ENCODE measurements around the gene MED12L. TPM values are rescaled to one million over a fixed set of nuclear protein-coding genes. Genes with fewer than 3 reads are reported as not detected.

Gene MED12L
- total and polyA plus RNA-seq, 12 donors: 0.03 to 4.5 (median 0.71) TPM

DNA sequence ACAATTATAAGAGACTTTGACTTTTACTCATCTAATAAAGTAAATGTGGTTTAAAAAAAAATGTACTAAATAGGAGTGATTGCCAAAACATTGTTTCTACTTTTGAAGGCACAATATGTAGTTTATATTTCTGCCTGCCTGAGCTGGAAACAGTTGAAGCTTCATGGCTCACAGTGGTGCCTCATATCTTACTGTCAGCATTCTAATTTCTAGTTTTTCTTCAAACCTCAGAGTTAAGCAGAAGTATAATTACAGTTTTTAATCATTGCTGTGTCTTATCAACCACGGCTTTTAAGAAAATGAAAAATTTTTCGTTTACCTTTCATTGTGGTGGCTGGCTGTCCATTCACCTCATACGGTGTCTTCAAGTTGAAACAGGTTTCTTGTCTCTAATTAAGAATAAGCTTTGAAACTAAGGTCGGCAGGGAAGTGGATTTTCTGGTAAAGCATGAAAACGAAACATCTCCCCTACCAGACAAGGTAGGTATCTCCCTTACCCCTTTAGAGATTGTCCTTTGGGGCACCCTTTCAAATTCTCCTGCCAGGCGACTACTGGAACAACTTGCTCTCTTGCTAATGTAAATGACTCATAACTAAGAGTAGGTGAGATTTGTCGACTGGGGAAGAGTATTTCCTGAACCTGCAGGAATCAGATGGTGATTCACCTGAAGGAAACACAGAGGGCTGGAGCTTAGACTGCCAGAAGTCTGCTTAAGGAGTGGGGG is 231.0 kb downstream of the MED12L start, which contains the start of gene GPR87:
TSS of gene GPR87 (minus strand) at position 554 of the 725 bp plus-strand sequence. CDS start 16,720 bp downstream, outside the sequence.
- no peak for DNase-seq
- ATAC-seq: no peak
- Histone ChIP-seq H3K36me3 (no peaks in the 10 kb centered on the region), H3K4me1 (peaks cover 0 to 25% (median 0%) of the 10 kb centered on the region in 9 donors), H3K4me3 (no peak within 1 kb of the TSS), H3K27me3 (no peaks in the 10 kb centered on the region), H3K27ac (no peak within 1 kb of the TSS), H3K9me3 (no peaks in the 10 kb centered on the region)
- intact Hi-C loops (cut with DNase I): no loop called here
- WGBS, 2 donors: 75 to 79% methylated on average over 7 of the region's 7 CpGs
- TF ChIP-seq, protein P1, sequence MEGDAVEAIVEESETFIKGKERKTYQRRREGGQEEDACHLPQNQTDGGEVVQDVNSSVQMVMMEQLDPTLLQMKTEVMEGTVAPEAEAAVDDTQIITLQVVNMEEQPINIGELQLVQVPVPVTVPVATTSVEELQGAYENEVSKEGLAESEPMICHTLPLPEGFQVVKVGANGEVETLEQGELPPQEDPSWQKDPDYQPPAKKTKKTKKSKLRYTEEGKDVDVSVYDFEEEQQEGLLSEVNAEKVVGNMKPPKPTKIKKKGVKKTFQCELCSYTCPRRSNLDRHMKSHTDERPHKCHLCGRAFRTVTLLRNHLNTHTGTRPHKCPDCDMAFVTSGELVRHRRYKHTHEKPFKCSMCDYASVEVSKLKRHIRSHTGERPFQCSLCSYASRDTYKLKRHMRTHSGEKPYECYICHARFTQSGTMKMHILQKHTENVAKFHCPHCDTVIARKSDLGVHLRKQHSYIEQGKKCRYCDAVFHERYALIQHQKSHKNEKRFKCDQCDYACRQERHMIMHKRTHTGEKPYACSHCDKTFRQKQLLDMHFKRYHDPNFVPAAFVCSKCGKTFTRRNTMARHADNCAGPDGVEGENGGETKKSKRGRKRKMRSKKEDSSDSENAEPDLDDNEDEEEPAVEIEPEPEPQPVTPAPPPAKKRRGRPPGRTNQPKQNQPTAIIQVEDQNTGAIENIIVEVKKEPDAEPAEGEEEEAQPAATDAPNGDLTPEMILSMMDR (IDR thresholded peaks at IDR 0.05): no peak

GRCh38 chr3:151318313-151318712 is 232.8 kb downstream of the MED12L start:
- TF ChIP-seq, protein P1 (IDR thresholded peaks at IDR 0.05): no peak
- intact Hi-C loops (cut with DNase I): no loop called here
- Histone ChIP-seq H3K4me1 (peaks cover 0 to 35% (median 0%) of the 10 kb centered on the region in 9 donors), H3K27me3 (no peaks in the 10 kb centered on the region), H3K4me3 (no peak overlapping the region), H3K27ac (peak overlapping the region in 1 of 10 donors; percentile 62), H3K36me3 (no peaks in the 10 kb centered on the region), H3K9me3 (no peaks in the 10 kb centered on the region)
- ATAC-seq: no peak
- DNase-seq: no peak

DNA sequence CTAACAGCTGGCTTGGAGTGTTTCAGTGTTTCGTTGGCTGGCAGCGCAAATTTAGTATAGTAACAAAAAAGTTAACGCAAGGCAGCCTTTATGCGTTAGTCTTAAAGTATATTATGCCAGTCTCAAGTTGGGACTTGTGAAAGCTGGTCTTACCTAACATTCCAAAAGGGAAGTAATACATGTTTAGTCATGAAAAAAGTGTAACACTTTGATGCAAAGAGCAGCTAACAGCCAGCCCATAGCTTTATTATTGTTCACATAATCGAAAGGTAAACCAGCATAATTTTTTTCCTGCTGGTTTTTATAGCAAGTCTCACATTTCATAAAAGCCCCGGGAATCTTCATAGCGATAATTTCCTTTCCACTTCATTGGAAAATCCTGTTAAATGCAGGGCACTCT is 233.5 kb downstream of the MED12L start:
- no peaks in the 10 kb centered on the region for H3K36me3 ChIP-seq
- no peak for ATAC-seq
- H3K27ac ChIP-seq: peak overlapping the region in 1 of 10 donors; percentile 62
- H3K4me1 ChIP-seq: peaks cover 0 to 35% (median 0%) of the 10 kb centered on the region in 9 donors
- H3K4me3 ChIP-seq: no peak overlapping the region
- TF ChIP-seq, protein P1 (IDR thresholded peaks at IDR 0.05): no peak
- H3K9me3 ChIP-seq: no peaks in the 10 kb centered on the region
- intact Hi-C loops (cut with DNase I): no loop called here
- no peaks in the 10 kb centered on the region for H3K27me3 ChIP-seq
- no peak for DNase-seq
- 87 to 93% methylated on average over 7 of the region's 7 CpGs for WGBS, 2 donors

GRCh38 chr3:151319628-151320027 is 234.2 kb downstream of the MED12L start:
- intact Hi-C loops (cut with DNase I): no loop called here
- Histone ChIP-seq H3K9me3 (no peaks in the 10 kb centered on the region), H3K36me3 (no peaks in the 10 kb centered on the region), H3K4me1 (peaks cover 0 to 35% (median 0%) of the 10 kb centered on the region in 9 donors), H3K27me3 (no peaks in the 10 kb centered on the region), H3K27ac (peak overlapping the region in 1 of 10 donors; percentile 6), H3K4me3 (no peak overlapping the region)
- ATAC-seq: no peak
- WGBS, 2 donors: 87 to 91% methylated on average over 4 of the region's 4 CpGs
- TF ChIP-seq, protein P1 (IDR thresholded peaks at IDR 0.05): no peak
- DNase-seq: no peak

All from heart right ventricle (tissue), 16 donors.